Adipose tissue (tissue), 3 donors: ENCODE results near the gene ANAPC15. TPM values are rescaled to one million over a fixed set of nuclear protein-coding genes. Genes with fewer than 3 reads are reported as not detected.

Source experiments
- H3K27ac ChIP-seq: one replicate; pipeline ENCODE4 v1.5.1; 2013; ENCODE audit warnings: low read depth, low read length
- WGBS, 3 donors: extraction: QIAGEN DNeasy Blood & Tissue Kit; methylation state at CpG; one replicate each; pipeline ENCODE4 v1.1.7; 2013; 5-methylcytosine and 5-hydroxymethylcytosine counted together
- polyA plus RNA-seq, 3 donors: library from polyadenylated mRNA; stranded (reverse); fragments of 200-250 nt; gene quantifications; one replicate each; pipeline ENCODE4 v1.2.3, GENCODE V29; 2013
- donor health status: healthy with polysubstance abuse.
- donor health status: Bipolar disorder and iron deficiency.
- donor health status: healthy.

Gene ANAPC15
- polyA plus RNA-seq, 3 donors = 26.8 to 46.9 (median 42.3) TPM

DNA sequence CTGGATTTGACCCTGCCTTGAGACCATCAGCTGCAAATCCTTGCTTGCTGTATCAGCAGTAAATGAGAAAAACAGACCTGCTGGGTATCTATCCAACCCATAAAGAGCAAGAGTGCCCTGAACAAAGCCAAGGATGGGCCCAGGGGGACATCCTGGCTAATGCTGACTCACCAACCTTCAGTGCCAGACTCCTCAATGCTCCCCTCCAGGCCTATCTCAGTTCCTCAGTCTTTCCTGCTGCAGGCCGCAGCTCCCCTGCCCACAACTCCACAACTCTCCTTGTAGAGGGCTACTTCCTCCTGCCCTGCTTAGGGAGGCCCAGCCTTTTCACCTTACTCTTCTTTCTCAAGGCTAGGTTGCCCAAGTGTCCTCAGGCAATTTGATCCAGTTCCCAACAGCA lies 12.0 kb downstream of the ANAPC15 start:
- WGBS, 3 donors = 49 to 82% (median 67%) methylated on average over 1 of the region's 1 CpG
- H3K27ac ChIP-seq = no peak overlapping the region

DNA sequence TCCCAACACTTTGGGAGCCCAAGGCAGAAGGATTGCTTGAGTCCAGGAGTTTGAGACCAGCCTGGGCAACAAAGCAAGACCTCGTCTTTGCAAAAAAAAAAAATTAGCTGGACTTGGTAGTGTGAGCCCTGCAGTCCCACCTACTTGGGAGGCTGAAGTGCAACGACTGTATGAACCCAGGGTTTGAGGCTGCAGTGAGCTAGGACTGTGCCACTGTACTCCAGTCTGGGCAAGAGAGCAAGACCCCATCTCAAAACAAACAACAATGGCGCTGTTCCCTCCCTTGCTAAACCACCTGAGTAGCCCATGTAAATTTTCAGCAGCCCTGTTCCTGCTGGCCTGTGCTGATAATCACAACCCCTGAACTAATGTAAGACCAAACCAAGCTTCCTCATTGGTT lies 12.5 kb downstream of the ANAPC15 start:
- H3K27ac ChIP-seq = no peak overlapping the region
- WGBS, 3 donors = 75 to 96% (median 79%) methylated on average over 3 of the region's 3 CpGs

DNA sequence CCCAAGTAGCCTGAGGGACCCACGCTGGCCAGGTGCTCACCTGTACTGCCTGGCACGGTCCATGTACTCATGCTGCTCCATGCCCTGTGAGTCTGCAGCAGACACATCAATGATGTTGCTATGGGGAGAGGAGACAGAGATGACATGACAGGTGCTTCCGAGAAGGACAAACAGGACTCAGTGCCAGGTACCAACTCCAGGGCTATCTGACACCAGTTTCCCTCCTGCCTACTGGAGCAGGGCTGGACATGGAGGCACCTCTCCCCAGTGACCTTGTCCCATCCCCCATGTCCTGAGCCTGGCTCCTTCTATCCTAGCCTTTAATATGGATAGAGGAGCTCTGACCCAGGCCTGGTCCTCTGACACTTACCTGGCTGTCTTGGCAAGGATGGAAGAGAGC lies 13.8 kb downstream of the ANAPC15 start:
- WGBS, 3 donors = 95 to 96% (median 95%) methylated on average over 3 of the region's 3 CpGs
- H3K27ac ChIP-seq = no peak overlapping the region

DNA sequence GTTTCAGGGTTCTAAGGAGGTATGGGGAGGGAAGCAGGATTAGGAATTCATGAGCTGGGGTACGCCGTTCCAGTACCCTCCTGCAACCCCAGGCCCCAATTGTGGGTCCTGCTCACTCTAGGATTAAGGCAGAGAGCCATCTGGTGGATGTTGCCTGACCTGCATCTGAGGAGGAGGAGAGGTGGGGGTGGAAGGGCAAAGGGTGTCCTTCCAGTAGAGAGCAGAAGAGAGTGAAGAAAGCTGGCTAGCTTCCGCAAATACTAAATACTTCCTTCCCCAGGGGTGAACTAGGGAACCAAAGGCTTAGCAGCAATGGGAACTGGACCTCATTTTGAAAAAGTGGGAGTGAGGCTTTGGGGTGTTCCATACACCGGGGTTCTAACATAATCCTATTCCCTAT lies 21.2 kb downstream of the ANAPC15 start:
- 18 to 29% (median 19%) methylated on average over 4 of the region's 4 CpGs for WGBS, 3 donors

DNA sequence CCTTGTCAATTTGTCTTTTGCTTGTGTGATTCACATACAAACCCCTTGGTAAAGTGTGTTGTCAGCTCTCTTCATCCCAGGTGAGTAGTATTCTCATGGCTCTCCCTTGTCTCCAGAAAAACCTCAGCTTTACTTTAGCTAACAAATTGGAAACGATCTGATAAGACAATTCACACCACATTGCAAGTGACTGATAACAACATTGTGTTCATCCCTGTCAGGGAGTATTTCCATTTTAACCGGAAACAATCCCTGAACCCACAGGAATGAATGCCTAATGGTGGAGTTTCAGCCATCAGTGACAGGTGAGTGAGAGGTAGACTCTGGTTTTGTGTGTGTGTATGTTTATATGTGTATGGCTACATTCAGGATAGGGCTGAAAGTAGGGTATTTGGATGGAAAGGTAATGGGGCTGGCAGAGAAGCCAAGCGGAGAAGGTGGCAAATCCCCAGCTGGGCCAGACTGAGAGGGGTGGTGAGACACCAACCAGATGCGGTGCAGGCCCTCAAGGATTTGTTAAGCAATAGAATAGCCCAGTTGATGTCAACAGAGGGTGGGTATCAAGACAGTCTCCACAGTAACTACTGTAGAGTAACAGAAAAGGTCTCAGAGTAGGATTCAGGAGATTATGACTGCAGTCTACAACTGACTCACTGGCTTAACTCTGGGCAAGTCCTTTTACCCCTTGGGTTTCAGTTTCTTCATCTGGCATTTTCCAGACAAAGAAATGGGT lies 24.3 kb downstream of the ANAPC15 start:
- 79 to 88% (median 86%) methylated on average over 4 of the region's 4 CpGs for WGBS, 3 donors
- H3K27ac ChIP-seq = no peak overlapping the region

More for the DNA sequence above, 21.2 kb downstream of the ANAPC15 start:
- H3K27ac ChIP-seq = no peak overlapping the region

DNA sequence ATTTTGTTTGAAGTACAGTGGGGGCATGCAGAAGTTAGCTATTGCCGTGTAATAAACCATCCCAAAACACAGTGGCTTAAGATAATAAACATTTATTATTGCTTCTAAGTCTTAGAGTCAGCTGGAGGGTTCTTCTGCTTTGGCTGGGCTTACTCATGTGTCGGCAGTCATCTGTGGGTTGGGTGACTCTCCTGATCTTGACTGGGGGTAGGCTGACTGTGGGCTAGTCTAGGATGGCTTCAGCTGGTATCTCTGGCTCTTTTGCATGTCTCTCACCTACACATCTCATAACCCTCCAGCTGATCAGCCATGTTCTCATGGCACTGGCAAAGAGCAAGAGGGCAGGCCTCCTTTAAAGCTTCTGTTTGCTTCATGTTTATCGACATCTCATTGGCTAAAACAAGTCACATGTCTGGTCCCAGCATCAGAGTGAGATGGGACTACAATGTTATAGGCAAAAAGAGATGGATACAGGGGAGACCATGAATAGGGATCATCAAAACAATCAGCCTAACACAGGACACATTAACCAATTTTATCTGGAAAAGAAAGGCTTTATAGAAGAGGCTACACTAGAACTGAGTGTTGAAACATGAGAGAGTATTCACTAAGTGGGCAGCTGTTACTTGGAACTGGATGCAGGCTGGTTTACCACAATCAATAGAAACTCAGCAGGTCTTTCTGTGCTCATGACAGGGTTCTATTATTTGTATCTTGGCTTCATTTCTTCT lies 26.7 kb downstream of the ANAPC15 start:
- H3K27ac ChIP-seq = no peak overlapping the region
- 89 to 94% (median 92%) methylated on average over 3 of the region's 3 CpGs for WGBS, 3 donors

DNA sequence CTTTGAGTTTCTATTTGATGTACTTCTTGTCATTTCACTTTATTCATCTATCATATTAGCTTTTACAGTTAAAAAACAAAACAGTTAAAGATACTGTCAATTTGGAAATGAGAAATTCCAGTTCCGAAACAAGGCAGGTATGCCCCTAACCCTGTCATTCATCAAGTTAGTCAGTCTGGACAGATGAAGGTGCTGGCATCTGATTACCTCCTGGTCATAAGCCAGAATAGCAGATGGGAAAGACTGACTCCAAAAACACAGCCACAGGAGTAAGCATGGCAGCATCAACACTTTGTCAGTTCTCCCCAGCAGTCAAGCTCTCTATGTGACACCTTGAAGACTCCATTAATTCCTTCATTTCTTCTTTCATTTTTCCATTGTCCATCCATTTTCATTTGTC lies 27.5 kb downstream of the ANAPC15 start:
- WGBS, 3 donors = 82 to 97% (median 94%) methylated on average over 1 of the region's 1 CpG
- H3K27ac ChIP-seq = no peak overlapping the region

DNA sequence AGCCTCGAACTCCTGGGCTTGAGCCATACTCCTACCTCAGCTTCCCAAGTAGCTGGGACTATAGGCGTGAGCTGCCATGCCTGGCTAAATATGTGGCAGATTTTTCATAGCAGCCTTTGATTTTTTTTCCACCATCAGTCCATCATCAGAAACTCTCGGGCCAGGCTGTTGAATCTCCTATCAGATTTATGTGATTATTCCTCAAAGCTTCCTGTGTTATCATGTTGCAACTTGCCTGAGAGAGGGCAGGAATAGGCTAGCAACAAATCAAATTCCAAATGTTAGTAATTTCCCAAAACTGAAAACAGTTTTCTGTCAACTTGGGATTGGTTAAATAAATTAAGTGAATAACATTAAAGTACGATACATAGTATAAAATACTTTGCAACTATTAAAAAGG lies 28.4 kb downstream of the ANAPC15 start:
- WGBS, 3 donors = 78 to 88% (median 86%) methylated on average over 4 of the region's 4 CpGs

DNA sequence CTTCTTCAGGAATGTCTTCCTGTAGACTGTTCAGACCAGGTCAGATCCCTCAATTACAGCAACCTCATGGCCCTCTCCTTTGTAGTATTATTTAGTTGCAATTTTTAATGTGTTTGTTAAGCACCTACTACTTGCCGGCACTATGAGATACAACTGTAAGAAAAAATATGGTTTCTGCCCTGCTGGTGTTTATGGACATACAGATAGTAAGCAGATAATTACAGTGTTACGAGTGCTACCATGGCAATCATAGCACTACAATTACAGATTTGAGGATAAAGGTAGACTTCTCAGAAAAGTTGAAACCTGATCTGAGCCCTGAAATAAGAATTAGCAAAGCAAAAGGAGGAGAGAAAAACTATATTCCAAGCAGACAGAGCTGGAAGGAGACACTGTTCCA lies 29.1 kb downstream of the ANAPC15 start:
- no peak overlapping the region for H3K27ac ChIP-seq
- 74 to 93% (median 91%) methylated on average over 2 of the region's 2 CpGs for WGBS, 3 donors

More for the DNA sequence above, 28.4 kb downstream of the ANAPC15 start:
- H3K27ac ChIP-seq = no peak overlapping the region

DNA sequence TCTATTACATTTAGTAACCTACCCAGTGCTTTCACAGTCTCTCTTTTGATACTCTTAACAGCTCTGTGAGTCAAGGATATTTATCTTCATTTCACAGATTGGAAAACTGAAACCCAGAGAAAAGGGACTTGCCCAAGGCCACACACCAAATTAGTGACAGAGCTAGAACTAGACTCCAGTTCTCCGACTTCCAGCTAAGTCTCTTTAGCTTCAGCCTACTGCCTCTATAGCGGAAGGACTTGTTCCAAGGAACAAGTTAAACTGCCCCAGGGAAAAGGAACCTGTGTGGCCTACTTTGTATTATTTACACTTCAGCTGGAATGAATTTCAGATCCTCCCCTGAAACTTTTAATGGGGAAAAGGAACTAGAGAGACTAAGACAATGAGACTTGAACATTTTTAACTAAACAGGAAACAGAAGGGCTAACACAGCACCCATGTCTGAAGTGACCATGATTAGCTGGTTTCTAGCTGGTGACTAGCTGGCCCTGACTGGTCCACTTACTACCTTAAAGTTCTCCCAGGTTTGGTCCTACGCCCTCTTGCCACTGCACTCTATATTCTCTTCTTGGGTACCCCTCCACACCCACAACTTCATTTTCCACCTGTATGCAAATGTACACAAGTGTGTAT lies 30.6 kb downstream of the ANAPC15 start:
- WGBS, 3 donors = 80 to 89% (median 89%) methylated on average over 3 of the region's 3 CpGs
- peak overlapping the region; percentile 43 for H3K27ac ChIP-seq

DNA sequence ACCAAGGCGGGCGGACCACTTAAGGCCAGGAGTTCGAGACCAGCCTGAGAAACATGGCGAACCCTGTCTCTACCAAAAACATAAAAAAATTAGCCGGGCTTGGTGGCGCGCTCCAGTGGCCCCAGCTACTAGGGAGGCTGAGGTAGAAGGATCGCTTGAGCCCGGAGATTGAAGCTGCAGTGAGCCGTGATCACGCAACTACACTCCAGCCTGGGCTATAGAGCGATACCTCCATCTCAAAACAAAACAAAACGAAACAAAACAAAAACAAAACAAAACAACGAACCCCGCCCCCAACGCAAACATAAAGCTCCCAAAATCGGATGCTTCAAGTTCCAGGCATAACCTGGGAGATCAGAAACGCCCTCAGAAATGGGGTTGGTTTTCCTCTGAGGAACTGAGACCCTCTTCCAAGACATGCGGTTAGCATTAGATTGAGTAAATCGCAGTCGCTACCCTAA lies 31.3 kb downstream of the ANAPC15 start:
- H3K27ac ChIP-seq = no peak overlapping the region
- 67 to 73% (median 70%) methylated on average over 21 of the region's 21 CpGs for WGBS, 3 donors

DNA sequence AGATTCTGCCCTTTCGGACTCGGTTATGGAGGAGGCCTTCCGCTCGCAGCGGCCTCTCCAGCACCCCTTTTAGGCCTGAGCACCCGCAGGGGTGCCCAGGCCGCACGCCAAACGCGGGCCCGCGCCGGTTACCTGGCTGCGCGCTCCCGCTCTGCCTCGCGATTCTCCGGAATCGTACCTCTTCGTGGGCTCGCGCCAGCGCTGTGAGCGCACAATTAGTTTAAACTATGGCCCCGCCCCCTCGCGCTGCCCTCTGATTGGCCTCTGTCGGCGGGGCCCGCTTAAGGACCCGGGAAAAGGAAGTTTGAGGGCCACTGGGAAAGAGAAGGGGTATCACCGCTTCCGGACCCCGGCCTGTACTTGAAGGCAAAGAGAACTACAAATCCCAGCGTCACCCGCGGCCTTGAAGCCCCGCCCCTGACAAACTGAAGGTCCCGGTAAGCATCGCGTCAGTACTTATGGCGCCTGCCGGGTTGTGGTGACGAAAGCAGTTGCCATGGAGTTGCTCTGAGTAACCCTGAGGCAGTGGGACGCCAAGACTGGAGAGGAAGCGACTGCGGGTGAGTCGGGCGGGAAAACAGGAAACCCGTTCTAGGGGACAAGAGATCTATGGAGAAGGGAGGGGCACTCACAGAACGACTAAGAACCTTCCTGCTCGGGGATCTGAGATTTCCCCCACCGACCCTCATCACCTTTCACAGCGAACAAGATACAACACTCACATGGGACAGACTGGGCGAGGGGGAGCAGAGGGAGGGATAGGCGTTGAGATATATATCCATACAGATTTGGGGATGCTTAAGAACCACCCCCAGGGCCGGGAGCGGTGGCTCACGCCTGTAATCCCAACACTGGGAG lies 31.9 kb downstream of the ANAPC15 start, which contains the start of the genes LRRC51 and NUMA1:
Gene LRRC51, plus strand, starts transcription at position 525 of the 858 bp plus-strand sequence. CDS start 8,234 bp downstream, outside the sequence.
Gene NUMA1, minus strand, starts transcription at position 217 of the 858 bp plus-strand sequence. CDS start 44,599 bp downstream, outside the sequence.
- H3K27ac ChIP-seq = no peak within 1 kb of the TSS
- 0 to 1% (median 1%) methylated on average over 60 of the region's 60 CpGs for whole genome bisulfite sequencing, 3 donors

DNA sequence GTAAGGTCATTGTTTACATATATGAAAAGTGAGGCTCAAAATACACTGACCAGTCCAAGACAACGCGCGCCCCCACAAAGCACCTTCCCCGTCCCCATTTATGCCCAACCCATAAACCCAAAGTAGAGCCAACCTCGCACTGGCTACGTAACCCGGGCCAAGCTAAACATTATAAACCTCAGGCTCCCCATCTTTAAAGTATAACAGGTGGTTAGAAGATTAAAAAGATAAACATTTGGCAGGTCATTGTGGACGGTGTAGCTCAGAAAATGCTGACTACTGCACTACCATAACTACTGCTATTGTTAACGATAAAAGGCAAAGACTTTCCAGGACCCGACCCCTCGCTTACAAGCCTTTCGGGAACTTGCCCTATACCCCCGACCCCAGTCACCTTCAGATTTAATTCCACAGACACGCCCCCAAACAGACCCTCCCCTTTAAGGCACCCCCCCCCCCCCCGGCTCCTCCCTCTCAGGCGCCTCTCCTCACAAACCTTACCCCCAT lies 32.6 kb downstream of the ANAPC15 start:
- no peak overlapping the region for H3K27ac ChIP-seq
- 3 to 8% (median 5%) methylated on average over 16 of the region's 16 CpGs for WGBS, 3 donors

DNA sequence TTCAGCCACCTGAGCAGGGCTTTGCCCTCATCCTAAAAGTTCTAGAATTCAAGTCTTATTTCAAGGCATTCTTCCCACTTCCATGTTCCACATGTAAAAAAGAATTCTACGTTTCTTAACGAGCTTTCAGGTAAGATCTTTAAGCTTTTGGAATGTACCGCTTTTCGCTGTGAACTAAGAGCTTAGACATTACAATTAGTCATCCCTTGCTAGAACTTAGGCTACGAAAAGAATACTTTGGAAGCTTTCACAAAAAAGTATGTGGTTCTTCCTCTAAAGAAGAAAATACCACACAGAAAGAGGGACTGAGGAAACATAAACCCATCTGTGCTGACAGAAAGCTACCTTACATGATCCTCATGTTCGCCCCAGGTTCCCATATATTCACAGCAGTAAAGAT lies 34.0 kb downstream of the ANAPC15 start:
- 64 to 79% (median 78%) methylated on average over 6 of the region's 6 CpGs for WGBS, 3 donors
- no peak overlapping the region for H3K27ac ChIP-seq

DNA sequence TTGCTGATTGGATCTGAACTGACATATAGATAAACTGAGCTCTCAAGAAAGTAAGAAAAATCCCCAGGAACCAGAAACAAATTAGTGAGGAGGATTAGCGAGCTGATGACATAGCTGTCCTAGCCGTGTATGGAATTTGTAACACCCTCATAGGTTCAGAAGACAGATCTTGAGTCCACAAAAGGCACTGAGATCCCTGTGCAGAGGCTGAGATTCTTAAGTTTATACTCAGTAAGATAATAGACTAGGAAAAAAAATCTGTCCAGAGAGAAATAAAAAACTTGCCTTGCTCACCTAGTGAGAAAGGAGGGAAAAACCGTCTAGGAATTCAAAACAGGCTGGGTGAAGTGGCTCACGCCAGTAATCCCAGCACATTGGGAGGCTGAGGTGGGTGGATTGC lies 36.7 kb downstream of the ANAPC15 start:
- WGBS, 3 donors = 80 to 96% (median 96%) methylated on average over 4 of the region's 4 CpGs
- H3K27ac ChIP-seq = no peak overlapping the region

DNA sequence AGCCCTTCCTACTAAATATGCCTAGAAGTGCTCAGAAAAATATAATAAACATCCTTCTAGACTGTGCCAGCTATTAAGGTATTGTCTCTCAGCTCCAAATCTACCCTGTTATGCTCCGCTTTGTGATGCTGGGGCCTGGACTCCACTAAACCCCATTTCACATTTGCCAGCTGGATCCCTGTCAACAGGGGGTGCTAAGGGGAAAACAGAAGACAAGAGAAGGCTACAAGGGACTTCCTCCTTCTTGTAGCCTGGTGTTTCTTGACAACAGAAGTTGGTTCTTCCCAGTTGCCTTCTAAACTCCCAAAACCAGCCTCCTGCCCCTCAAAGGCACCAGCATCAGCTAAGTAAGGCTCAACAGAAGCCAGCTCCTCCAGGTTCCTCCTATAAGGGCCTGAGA lies 37.4 kb downstream of the ANAPC15 start:
- H3K27ac ChIP-seq = no peak overlapping the region
- WGBS, 3 donors = 84 to 96% (median 96%) methylated on average over 1 of the region's 1 CpG

DNA sequence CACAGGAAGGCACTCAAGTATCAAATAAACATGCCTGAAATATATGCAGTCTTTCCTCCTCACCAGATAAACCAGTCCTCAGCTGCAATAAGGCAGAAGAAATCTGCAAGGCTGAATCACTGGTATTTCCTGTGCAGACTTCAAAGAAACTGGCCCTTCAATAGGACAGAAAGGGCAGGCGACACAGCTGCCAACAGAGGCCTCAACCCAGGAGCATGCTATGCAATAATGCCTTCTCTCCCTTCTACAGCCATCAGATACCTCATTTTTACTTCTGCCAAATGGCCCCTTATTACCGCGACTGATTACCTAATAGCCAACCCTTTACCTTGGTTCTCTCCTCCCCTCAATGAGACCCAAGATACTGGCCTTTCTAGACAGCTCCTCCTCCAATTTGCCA lies 40.1 kb downstream of the ANAPC15 start:
- H3K27ac ChIP-seq = no peak overlapping the region
- WGBS, 3 donors = 55 to 75% (median 63%) methylated on average over 3 of the region's 3 CpGs

DNA sequence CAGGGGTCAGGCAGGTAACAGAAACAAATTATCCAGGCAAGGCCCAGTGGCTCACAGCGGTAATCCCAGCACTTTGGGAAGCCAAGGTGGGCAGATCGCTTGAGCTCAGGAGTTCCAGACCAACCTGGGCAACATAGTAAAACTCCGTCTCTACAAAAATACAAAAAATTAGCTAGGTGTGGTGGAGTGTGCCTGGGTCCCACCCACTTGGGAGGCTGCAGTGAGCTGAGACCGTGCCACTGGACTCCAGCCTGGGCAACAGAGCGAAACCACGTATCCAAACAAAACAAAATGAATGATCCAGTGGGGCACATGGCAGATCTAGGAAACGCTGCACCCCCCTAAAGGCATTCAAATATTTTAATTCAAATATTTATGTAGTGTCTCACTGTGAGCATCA lies 42.0 kb downstream of the ANAPC15 start:
- WGBS, 3 donors = 94 to 96% (median 95%) methylated on average over 7 of the region's 7 CpGs
- H3K27ac ChIP-seq = peak overlapping the region; percentile 81
